NT2/D1 (cell line): ENCODE results near the gene PCCB.

Experiments
- YY1 ChIP-seq: IDR thresholded peaks from 2 replicates; pipeline ENCODE4 v1.6.1; 2011; ENCODE audit not compliant: insufficient read length, insufficient read depth
- ZNF274 ChIP-seq: IDR thresholded peaks from 2 replicates; pipeline ENCODE4 v1.6.1; 2011; ENCODE audit warnings: mild to moderate bottlenecking, low read depth, low read length

DNA sequence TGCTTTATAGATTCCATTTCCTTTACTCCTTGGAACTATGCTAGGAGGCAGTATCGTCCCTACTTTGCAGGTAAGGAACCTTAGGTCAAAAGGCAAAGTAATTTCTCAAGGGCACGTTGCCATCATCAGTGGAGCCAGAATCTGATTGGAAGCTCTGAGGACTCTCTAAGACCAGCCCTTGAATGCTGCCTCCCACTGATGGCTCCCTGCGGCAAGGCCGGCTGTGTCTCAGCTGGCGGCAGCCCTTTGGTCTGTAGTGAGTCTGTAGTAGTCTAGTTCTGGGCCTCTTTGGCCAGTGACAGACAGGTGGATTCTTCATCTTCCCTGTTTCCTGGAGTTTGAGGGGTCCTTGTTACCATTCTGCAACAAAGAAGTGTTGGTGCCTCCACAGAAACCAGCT is 76.2 kb downstream of the PCCB start:
- TF ChIP-seq YY1 (no peak), ZNF274 (no peak)
